ENCODE data around the gene IGFN1. TPM values are rescaled to one million over a fixed set of nuclear protein-coding genes. Genes with fewer than 3 reads are reported as not detected.

The IGFN1 gene
- total and polyA plus RNA-seq, 2 of the 4 experiments (the other 2 are of a cell fraction), result 0.05 TPM; not detected in 1

- Histone ChIP-seq H3K4ac (ENCODE audit: low read depth, low read length) (no peak overlapping the region), H3K14ac (replicated peaks; ENCODE audit: low read depth, low read length) (no peak overlapping the region), H2BK5ac (ENCODE audit: low read depth, low read length, poor library complexity, severe bottlenecking) (no peak overlapping the region), H3K4me3 (ENCODE audit: insufficient read depth, low read depth, low read length) (no peak overlapping the region), H3K9ac (ENCODE audit: low read depth, low read length) (no peak overlapping the region), H2BK20ac (ENCODE audit: low read depth, low read length) (no peak overlapping the region), H3K36me3 (ENCODE audit: control insufficient read depth, insufficient read depth, low read length) (no peaks in the 10 kb centered on the region), H2AK9ac (replicated peaks; ENCODE audit: low read depth, low read length, poor library complexity) (no peak overlapping the region), H3K18ac (ENCODE audit: low read depth, low read length) (no peak overlapping the region), H2AK5ac (ENCODE audit: low read depth, low read length) (no peak overlapping the region), H4K5ac (ENCODE audit: low read depth, low read length) (no peak overlapping the region), H3K56ac (ENCODE audit: extremely low read depth, insufficient read depth, low read length) (no peak overlapping the region), H3K79me1 (ENCODE audit: low read depth in 1 of 2, low read length in 2 of 2) (no peaks in the 10 kb centered on the region), H3K4me2 (ENCODE audit: low read depth, low read length) (no peak overlapping the region), H2BK120ac (ENCODE audit: low read depth, low read length) (no peak overlapping the region), H2BK15ac (ENCODE audit: low read depth, low read length) (no peak overlapping the region), H4K20me1 (ENCODE audit: insufficient read depth, low read length) (no peaks in the 10 kb centered on the region), H3K9me1 (ENCODE audit: insufficient read depth, low read length) (0 out of 2 replicates have a peak, but pooled peaks cover 5% of the 10 kb centered on the region), H4K8ac (ENCODE audit: low read depth in 2 of 2, low read length in 2 of 2) (no peak overlapping the region), H2AFZ (replicated peaks; ENCODE audit: low read length, poor library complexity) (no peak overlapping the region), H3K23ac (ENCODE audit: low read depth, low read length) (no peak overlapping the region), H3K27me3 (ENCODE audit: control insufficient read depth, insufficient read depth, low read length) (peaks cover 38% of the 10 kb centered on the region), H3K4me1 (ENCODE audit: control insufficient read depth, insufficient read depth, low read length) (no peaks in the 10 kb centered on the region), H3K9me3 (ENCODE audit: control insufficient read depth, insufficient read depth, low read length) (no peaks in the 10 kb centered on the region), H3K27ac (ENCODE audit: insufficient read depth, low read length) (no peak overlapping the region), H4K91ac (ENCODE audit: insufficient read depth, low read depth, low read length) (no peak overlapping the region)
- ATAC-seq (ENCODE audit: low read depth) (no peak), DNase-seq (no peak)
- CTCF ChIA-PET, result no interaction called here
- 71% methylated on average over 2 of the region's 2 CpGs; no CpG with 5 or more reads in 1 of the 2 experiments for WGBS, 2 experiments (ENCODE audit: extremely low coverage in 2 of 2, insufficient read length in 1 of 2)
- in situ Hi-C loops (cut with MboI; ENCODE audit: low sequenced_read_pairs) (no loop called here), intact Hi-C loops (cut with micrococcal nuclease) (no loop called here), dilution Hi-C loops (cut with HindIII; ENCODE audit: low sequenced_read_pairs, unreplicated experiment) (no loop called here)
- TF ChIP-seq RFX5 (IDR thresholded peaks at IDR 0.05; ENCODE audit: low read depth, low read length) (no peak), RCOR1 (IDR thresholded peaks at IDR 0.05; ENCODE audit: insufficient replicate concordance, low read length) (no peak), MXI1 (IDR thresholded peaks at IDR 0.05; ENCODE audit: borderline replicate concordance, low read depth, low read length) (no peak), NFE2L2 (IDR thresholded peaks at IDR 0.05; ENCODE audit: low read depth, low read length) (no peak), MAFK (IDR thresholded peaks at IDR 0.05; ENCODE audit: low read depth, low read length) (no peak), MAZ (IDR thresholded peaks at IDR 0.05; ENCODE audit: borderline replicate concordance, low read depth, low read length) (no peak), POLR2A (IDR thresholded peaks at IDR 0.05; ENCODE audit: low read depth, low read length) (no peak), BHLHE40 (IDR thresholded peaks at IDR 0.05; ENCODE audit: low read depth, low read length) (no peak), SMC3 (IDR thresholded peaks at IDR 0.05; ENCODE audit: low read depth, low read length) (no peak), CEBPB (IDR thresholded peaks at IDR 0.05; ENCODE audit: low read depth, low read length) (no peak), CHD1 (IDR thresholded peaks at IDR 0.05; ENCODE audit: low read depth, low read length) (no peak)
- no TSS peak for BruUV-seq (replicated peaks)
- POLR2A ChIA-PET (ENCODE audit: unreplicated experiment), result no interaction called here
Measured at GRCh38 chr1:201251411-201251810, 60.8 kb downstream of the IGFN1 start.
